H9 (cell line): Measurements from ENCODE around the gene VSIR. TPM values are rescaled to one million over a fixed set of nuclear protein-coding genes. Genes with fewer than 3 reads are reported as not detected.

ENCODE experiments used
- DNase-seq: peaks from one replicate; pipeline ENCODE4 v3.0.0-alpha.2; 2017
- H2AFZ ChIP-seq: one replicate; pipeline ENCODE4 v1.6.1; 2013; ENCODE audit warnings: mild to moderate bottlenecking, low read length, control low read depth, moderate library complexity
- H2AK5ac ChIP-seq: 2 replicates; pipeline ENCODE4 v1.6.1; 2013; ENCODE audit warnings: low read length, control low read depth, mixed read lengths; ENCODE audit not compliant: insufficient read length
- H2BK120ac ChIP-seq: one replicate; pipeline ENCODE4 v1.6.1; 2013; ENCODE audit warnings: low read depth, mild to moderate bottlenecking, low read length, control low read depth, inconsistent platforms; ENCODE audit not compliant: poor library complexity, severe bottlenecking
- H2BK12ac ChIP-seq: 2 replicates; pipeline ENCODE4 v1.6.1; 2013; ENCODE audit warnings: low read length, control low read depth, mixed read lengths, low read depth; ENCODE audit not compliant: insufficient read length
- H2BK15ac ChIP-seq: 2 replicates; pipeline ENCODE4 v1.6.1; 2013; ENCODE audit warnings: low read depth, low read length, control low read depth
- H2BK20ac ChIP-seq: one replicate; pipeline ENCODE4 v1.6.1; 2013; ENCODE audit warnings: low read depth, mild to moderate bottlenecking, low read length, control low read depth, inconsistent platforms; ENCODE audit not compliant: poor library complexity, severe bottlenecking
- H2BK5ac ChIP-seq: 2 replicates; pipeline ENCODE4 v1.6.1; 2013; ENCODE audit warnings: low read length, control low read depth, mixed read lengths; ENCODE audit not compliant: insufficient read length
- H3K14ac ChIP-seq: 2 replicates; pipeline ENCODE4 v1.6.1; 2013; ENCODE audit warnings: low read length, control low read depth; ENCODE audit not compliant: insufficient read depth
- H3K18ac ChIP-seq: 2 replicates; pipeline ENCODE4 v1.6.1; 2013; ENCODE audit warnings: low read depth, mild to moderate bottlenecking, mixed read lengths, low read length, control low read depth; ENCODE audit not compliant: insufficient read length
- H3K23ac ChIP-seq: 2 replicates; pipeline ENCODE4 v1.6.1; 2013; ENCODE audit warnings: low read length, control low read depth, mixed read lengths, low read depth; ENCODE audit not compliant: insufficient read length
- H3K23me2 ChIP-seq: 2 replicates; pipeline ENCODE4 v1.6.1; 2013; ENCODE audit warnings: low read depth, mild to moderate bottlenecking, mixed read lengths, low read length, control low read depth; ENCODE audit not compliant: insufficient read length, poor library complexity, severe bottlenecking
- H3K27ac ChIP-seq: 2 replicates; pipeline ENCODE4 v1.5.1; 2013; ENCODE audit warnings: low read length, control low read depth, mixed read lengths, low read depth; ENCODE audit not compliant: insufficient read length
- H3K27me3 ChIP-seq: 2 replicates; pipeline ENCODE4 v1.6.1; 2013; ENCODE audit warnings: low read length, control low read depth, inconsistent platforms; ENCODE audit not compliant: insufficient read depth
- H3K4ac ChIP-seq: 2 replicates; pipeline ENCODE4 v1.6.1; 2013; ENCODE audit warnings: low read depth, mild to moderate bottlenecking, control low read depth, inconsistent platforms, low read length, moderate library complexity
- H3K4me1 ChIP-seq: 2 replicates; pipeline ENCODE4 v1.6.1; 2013; ENCODE audit warnings: low read length, control low read depth, inconsistent platforms; ENCODE audit not compliant: insufficient read depth
- H3K4me2 ChIP-seq: 2 replicates; pipeline ENCODE4 v1.6.1; 2013; ENCODE audit warnings: low read length, control low read depth, mixed read lengths; ENCODE audit not compliant: insufficient read length, insufficient read depth
- H3K56ac ChIP-seq: 2 replicates; pipeline ENCODE4 v1.6.1; 2013; ENCODE audit warnings: low read depth, mild to moderate bottlenecking, mixed read lengths, low read length, control low read depth; ENCODE audit not compliant: insufficient read length
- H3K79me1 ChIP-seq: 2 replicates; pipeline ENCODE4 v1.6.1; 2013; ENCODE audit warnings: low read depth, mild to moderate bottlenecking, moderate library complexity, low read length, control low read depth, inconsistent platforms; ENCODE audit not compliant: insufficient read depth, poor library complexity, severe bottlenecking
- H3K79me2 ChIP-seq: 2 replicates; pipeline ENCODE4 v1.6.1; 2013; ENCODE audit warnings: low read length, control low read depth, inconsistent platforms; ENCODE audit not compliant: insufficient read depth
- H3K9ac ChIP-seq: 2 replicates; pipeline ENCODE4 v1.6.1; 2013; ENCODE audit warnings: low read length, control low read depth, mixed read lengths; ENCODE audit not compliant: insufficient read length; ENCODE audit errors: extremely low read depth
- H3K9me3 ChIP-seq: one replicate; pipeline ENCODE4 v1.6.1; 2013; ENCODE audit warnings: low read depth, low read length, inconsistent platforms; ENCODE audit not compliant: control insufficient read depth
- H3T11ph ChIP-seq: one replicate; pipeline ENCODE4 v1.6.1; 2013; ENCODE audit warnings: mild to moderate bottlenecking, low read length, control low read depth, inconsistent platforms
- H4K20me1 ChIP-seq: one replicate; pipeline ENCODE4 v1.6.1; 2013; ENCODE audit not compliant: control insufficient read depth, insufficient read length, insufficient read depth
- H4K5ac ChIP-seq: 2 replicates; pipeline ENCODE4 v1.6.1; 2013; ENCODE audit warnings: low read depth, mild to moderate bottlenecking, mixed read lengths, low read length, control low read depth; ENCODE audit not compliant: insufficient read length
- H4K8ac ChIP-seq: replicated peaks from 2 replicates; pipeline ENCODE4 v1.6.1; 2013; ENCODE audit warnings: low read length, control low read depth, mixed read lengths, low read depth; ENCODE audit not compliant: insufficient read length
- H4K91ac ChIP-seq: 2 replicates; pipeline ENCODE4 v1.6.1; 2013; ENCODE audit warnings: low read depth, mild to moderate bottlenecking, moderate library complexity, mixed read lengths, low read length, control low read depth; ENCODE audit not compliant: insufficient read length
- H3K27ac Mint-ChIP-seq, 3 experiments: 2 replicates in 2 of 3; 3 replicates in 1 of 3; pipeline ENCODE4 v1.8.0; 2020 to 2021; ENCODE audit warnings: mixed read lengths in 3 of 3, mild to moderate bottlenecking in 1 of 3, moderate library complexity in 1 of 3
- H3K27me3 Mint-ChIP-seq: 2 replicates; pipeline ENCODE4 v1.8.0; 2021; ENCODE audit warnings: low read depth, mild to moderate bottlenecking, moderate library complexity, mixed read lengths
- H3K36me3 Mint-ChIP-seq, 3 experiments: 2 replicates in 2 of 3; 3 replicates in 1 of 3; pipeline ENCODE4 v1.8.0; 2020 to 2021; ENCODE audit warnings: low read depth in 3 of 3, mixed read lengths in 3 of 3; ENCODE audit not compliant: insufficient read depth in 1 of 3
- H3K4me1 Mint-ChIP-seq, 2 experiments: 2 replicates each; pipeline ENCODE4 v1.8.0; 2020; ENCODE audit warnings: mixed read lengths in 2 of 2
- H3K4me3 Mint-ChIP-seq, 2 experiments: 2 replicates in 1 of 2; 3 replicates in 1 of 2; pipeline ENCODE4 v1.8.0; 2020 to 2021; ENCODE audit warnings: mild to moderate bottlenecking in 2 of 2, mixed read lengths in 2 of 2, moderate library complexity in 1 of 2
- H3K9me3 Mint-ChIP-seq, 2 experiments: 2 replicates in 1 of 2; 3 replicates in 1 of 2; pipeline ENCODE4 v1.8.0; 2020; ENCODE audit warnings: mild to moderate bottlenecking in 2 of 2, mixed read lengths in 2 of 2, moderate library complexity in 1 of 2
- CTCF ChIP-seq: fragments of 200-600 bp; sonication (generic); conservative IDR thresholded peaks from 3 replicates; pipeline ENCODE4 v1.8.0; 2021; ENCODE audit warnings: antibody characterized with exemption, mild to moderate bottlenecking
- WGBS: extraction: QIAGEN DNeasy Blood & Tissue Kit; methylation state at CpG from one replicate; pipeline ENCODE4 v1.1.7; 2013; ENCODE audit warnings: missing lambda C conversion rate, low lambda C conversion rate, mixed read lengths; ENCODE audit not compliant: insufficient read length; ENCODE audit errors: extremely low coverage; 5-methylcytosine and 5-hydroxymethylcytosine counted together
- total RNA-seq: library from RNA; stranded (reverse); gene quantifications from 2 replicates; pipeline ENCODE4 v1.2.1, GENCODE V29; 2021

VSIR gene
- total RNA-seq, 1 experiment from 2014 or later = 0.11 TPM

- H3K4me2 ChIP-seq = no peak overlapping the region
- no peaks in the 10 kb centered on the region for H3K4me1 ChIP-seq
- H2BK15ac ChIP-seq = no peak overlapping the region
- H3K9ac ChIP-seq = no peak overlapping the region
- no peak overlapping the region for H3K27ac ChIP-seq
- no peaks in the 10 kb centered on the region for H4K20me1 ChIP-seq
- Mint-ChIP-seq H3K4me1 (peaks cover 4 to 7% of the 10 kb centered on the region in 2 experiments; a peak in 3 of 4 replicates), H3K4me3 (no peak overlapping the region), H3K27me3 (peaks cover 1% of the 10 kb centered on the region; the same call in 1 of the 2 replicates), H3K9me3 (no peaks in the 10 kb centered on the region), H3K27ac (peak overlapping the region in 1 of 3 experiments; percentile 44; a peak in 2 of 7 replicates), H3K36me3 (no peaks in the 10 kb centered on the region)
- H3K27me3 ChIP-seq = no peaks in the 10 kb centered on the region; the same call in 1 of the 2 replicates
- no peak overlapping the region for H3K23ac ChIP-seq
- H2BK5ac ChIP-seq = no peak overlapping the region
- H3K18ac ChIP-seq = no peak overlapping the region
- no peak overlapping the region; the same call in 1 of the 2 replicates for H3K14ac ChIP-seq
- H2BK12ac ChIP-seq = no peak overlapping the region
- no peak overlapping the region for H4K91ac ChIP-seq
- H3K9me3 ChIP-seq = no peaks in the 10 kb centered on the region
- no peaks in the 10 kb centered on the region for H3K23me2 ChIP-seq
- no peak overlapping the region for H3K56ac ChIP-seq
- no peak overlapping the region for H2BK120ac ChIP-seq
- H3K79me2 ChIP-seq = no peaks in the 10 kb centered on the region
- no peak for TF ChIP-seq CTCF
- no peak overlapping the region for H2AFZ ChIP-seq
- no peak overlapping the region for H2AK5ac ChIP-seq
- DNase-seq = no peak
- H3K79me1 ChIP-seq = no peaks in the 10 kb centered on the region
- no CpG with 5 or more reads among the region's 8 CpGs for WGBS
- H3T11ph ChIP-seq = no peak overlapping the region
- no peak overlapping the region for H2BK20ac ChIP-seq
- H3K4ac ChIP-seq = no peak overlapping the region
- H4K5ac ChIP-seq = no peak overlapping the region
- no peak overlapping the region for H4K8ac ChIP-seq
These were observed 45.3 kb downstream of the VSIR start for GRCh38 chr10:71727738-71728737.
